ENCODE measurements around the gene CNTRL. TPM values are rescaled to one million over a fixed set of nuclear protein-coding genes. Genes with fewer than 3 reads are reported as not detected.

CNTRL gene
- total RNA-seq, 1 experiment from 2014 or later: 18.9 TPM

- no peak overlapping the region for H3K27ac Mint-ChIP-seq (ENCODE audit: low read depth, unreplicated experiment)
- no peaks in the 10 kb centered on the region for H3K27me3 Mint-ChIP-seq (ENCODE audit: insufficient read depth, unreplicated experiment)
- CTCF ChIA-PET: interaction anchor here (0.5 to 1.1 kb wide), 7 partner anchors 14 to 355 kb away, joined by 3 to 5 read pairs (median 4); no protein-coding TSS in a partner anchor
- H3K36me3 Mint-ChIP-seq (ENCODE audit: insufficient read depth, unreplicated experiment): no peaks in the 10 kb centered on the region
- H3K9me3 Mint-ChIP-seq (ENCODE audit: unreplicated experiment): no peaks in the 10 kb centered on the region
- no TSS peak for BruUV-seq (replicated peaks)
- peak; percentile 21 for DNase-seq (ENCODE audit: unreplicated experiment)
- H3K4me3 Mint-ChIP-seq (ENCODE audit: unreplicated experiment): no peak overlapping the region
- peak; percentile 32 for TF ChIP-seq CTCF (IDR thresholded peaks at IDR 0.05; ENCODE audit: unreplicated experiment)
- no peaks in the 10 kb centered on the region for H3K4me1 Mint-ChIP-seq (ENCODE audit: insufficient read depth, unreplicated experiment)
- intact Hi-C loops (cut with micrococcal nuclease): no loop called here
- POLR2A ChIA-PET: interaction anchor here (0.7 to 1.5 kb wide), 3 partner anchors 14 to 520 kb away, joined by 3 to 6 read pairs (median 3); no protein-coding TSS in a partner anchor
These were observed 32.3 kb downstream of the CNTRL start for GRCh38 chr9:121107029-121107428.

- TF ChIP-seq CTCF (IDR thresholded peaks at IDR 0.05; ENCODE audit: unreplicated experiment): no peak
- no peak for DNase-seq (ENCODE audit: unreplicated experiment)
- intact Hi-C loops (cut with micrococcal nuclease): no loop called here
- no TSS peak for BruUV-seq (replicated peaks)
- H3K4me1 Mint-ChIP-seq (ENCODE audit: insufficient read depth, unreplicated experiment): no peaks in the 10 kb centered on the region
- H3K27me3 Mint-ChIP-seq (ENCODE audit: insufficient read depth, unreplicated experiment): no peaks in the 10 kb centered on the region
- no peaks in the 10 kb centered on the region for H3K36me3 Mint-ChIP-seq (ENCODE audit: insufficient read depth, unreplicated experiment)
- H3K9me3 Mint-ChIP-seq (ENCODE audit: unreplicated experiment): no peaks in the 10 kb centered on the region
- H3K27ac Mint-ChIP-seq (ENCODE audit: low read depth, unreplicated experiment): no peak overlapping the region
- CTCF ChIA-PET: interaction anchor here (0.9 to 1.1 kb wide), 3 partner anchors 13 to 23 kb away, joined by 3 to 5 read pairs (median 4); no protein-coding TSS in a partner anchor
- POLR2A ChIA-PET: interaction anchor here (1.5 kb wide), 1 partner anchor 14 kb away, joined by 6 read pairs; no protein-coding TSS in a partner anchor
- H3K4me3 Mint-ChIP-seq (ENCODE audit: unreplicated experiment): no peak overlapping the region
These were observed 33.1 kb downstream of the CNTRL start for GRCh38 chr9:121107881-121108280.

- no peaks in the 10 kb centered on the region for H3K36me3 Mint-ChIP-seq (ENCODE audit: insufficient read depth, unreplicated experiment)
- H3K9me3 Mint-ChIP-seq (ENCODE audit: unreplicated experiment): no peaks in the 10 kb centered on the region
- TF ChIP-seq CTCF (IDR thresholded peaks at IDR 0.05; ENCODE audit: unreplicated experiment): no peak
- intact Hi-C loops (cut with micrococcal nuclease): no loop called here
- no peak for DNase-seq (ENCODE audit: unreplicated experiment)
- ChIA-PET CTCF (interaction anchor here (0.6 to 0.8 kb wide), 2 partner anchors 281 to 386 kb away, joined by 3 read pairs; no protein-coding TSS in a partner anchor), POLR2A (no interaction called here)
- no peak overlapping the region for H3K4me3 Mint-ChIP-seq (ENCODE audit: unreplicated experiment)
- H3K4me1 Mint-ChIP-seq (ENCODE audit: insufficient read depth, unreplicated experiment): no peaks in the 10 kb centered on the region
- no peak overlapping the region for H3K27ac Mint-ChIP-seq (ENCODE audit: low read depth, unreplicated experiment)
- no peaks in the 10 kb centered on the region for H3K27me3 Mint-ChIP-seq (ENCODE audit: insufficient read depth, unreplicated experiment)
- no TSS peak for BruUV-seq (replicated peaks)
These were observed 40.7 kb downstream of the CNTRL start for GRCh38 chr9:121115466-121115865.

GRCh38 chr9:121118266-121118665 is 43.5 kb downstream of the CNTRL start:
- ChIA-PET POLR2A (no interaction called here), CTCF (no interaction called here)
- no peak overlapping the region for H3K4me3 Mint-ChIP-seq (ENCODE audit: unreplicated experiment)
- no peaks in the 10 kb centered on the region for H3K27me3 Mint-ChIP-seq (ENCODE audit: insufficient read depth, unreplicated experiment)
- H3K36me3 Mint-ChIP-seq (ENCODE audit: insufficient read depth, unreplicated experiment): no peaks in the 10 kb centered on the region
- H3K9me3 Mint-ChIP-seq (ENCODE audit: unreplicated experiment): no peaks in the 10 kb centered on the region
- intact Hi-C loops (cut with micrococcal nuclease): no loop called here
- TF ChIP-seq CTCF (IDR thresholded peaks at IDR 0.05; ENCODE audit: unreplicated experiment): no peak
- DNase-seq (ENCODE audit: unreplicated experiment): no peak
- H3K4me1 Mint-ChIP-seq (ENCODE audit: insufficient read depth, unreplicated experiment): peaks cover 6% of the 10 kb centered on the region
- no peak overlapping the region for H3K27ac Mint-ChIP-seq (ENCODE audit: low read depth, unreplicated experiment)
- BruUV-seq (replicated peaks): no TSS peak
